Activated effector memory CD4-positive, alpha-beta T cell treated with anti-CD3 and anti-CD28 coated beads, Interleukin-2, amount 50 U/mL, for 16 hours (primary cell): ENCODE data around the gene ZFP62.

Experiments
- DNase-seq: peaks from one replicate; pipeline ENCODE4 v3.0.0-alpha.2; 2020

ZFP62 gene

DNA sequence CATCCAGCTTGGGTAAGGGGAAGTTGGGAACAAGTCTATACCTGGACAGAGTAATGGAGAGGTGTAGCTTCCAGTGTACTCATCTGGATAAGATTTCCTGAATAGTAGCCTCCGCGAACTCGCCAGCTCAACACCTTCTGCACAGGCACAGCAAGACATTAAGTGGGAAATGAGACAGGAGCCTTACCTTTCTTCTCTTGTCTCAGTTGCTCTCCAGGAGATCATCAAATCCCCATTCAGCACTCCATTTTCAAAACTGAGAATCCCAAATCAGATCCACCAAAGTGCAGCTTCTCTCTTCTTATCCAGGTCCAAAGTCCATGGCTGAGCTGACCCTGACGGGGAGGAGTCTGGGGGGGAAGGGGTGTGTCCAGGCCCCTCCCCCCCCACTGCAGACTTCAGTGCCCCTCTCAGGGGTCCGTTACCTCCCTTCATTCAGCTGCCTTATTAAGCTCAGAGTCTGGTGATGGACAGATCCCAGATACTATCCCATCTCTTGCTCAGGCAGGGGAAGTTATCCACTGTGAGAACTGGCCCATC, 52.5 kb downstream of the ZFP62 start:
- peak; percentile 60 for DNase-seq

GRCh38 chr5:180807654-180808414, 53.2 kb downstream of the ZFP62 start:
- DNase-seq: peak; percentile 58

DNA sequence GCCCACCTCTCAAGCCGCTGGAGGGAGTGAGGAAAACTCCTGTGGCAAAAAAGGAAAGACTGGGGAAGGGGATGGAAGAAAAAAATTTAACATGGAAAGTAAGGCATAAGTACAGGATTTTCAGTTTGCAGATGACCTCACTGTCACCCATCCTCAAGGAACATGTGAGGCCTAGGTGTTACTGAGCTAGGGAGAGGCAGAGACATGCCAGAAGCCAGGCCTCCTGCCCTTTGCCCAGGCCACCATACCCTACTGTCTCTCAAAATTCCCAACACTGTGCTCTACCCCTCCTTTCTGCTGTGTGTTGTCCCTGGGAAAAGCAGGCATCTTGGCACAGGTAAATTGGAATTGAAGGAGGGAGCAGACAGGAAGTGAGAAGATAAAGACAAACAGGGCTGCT, 54.0 kb downstream of the ZFP62 start:
- no peak for DNase-seq

DNA sequence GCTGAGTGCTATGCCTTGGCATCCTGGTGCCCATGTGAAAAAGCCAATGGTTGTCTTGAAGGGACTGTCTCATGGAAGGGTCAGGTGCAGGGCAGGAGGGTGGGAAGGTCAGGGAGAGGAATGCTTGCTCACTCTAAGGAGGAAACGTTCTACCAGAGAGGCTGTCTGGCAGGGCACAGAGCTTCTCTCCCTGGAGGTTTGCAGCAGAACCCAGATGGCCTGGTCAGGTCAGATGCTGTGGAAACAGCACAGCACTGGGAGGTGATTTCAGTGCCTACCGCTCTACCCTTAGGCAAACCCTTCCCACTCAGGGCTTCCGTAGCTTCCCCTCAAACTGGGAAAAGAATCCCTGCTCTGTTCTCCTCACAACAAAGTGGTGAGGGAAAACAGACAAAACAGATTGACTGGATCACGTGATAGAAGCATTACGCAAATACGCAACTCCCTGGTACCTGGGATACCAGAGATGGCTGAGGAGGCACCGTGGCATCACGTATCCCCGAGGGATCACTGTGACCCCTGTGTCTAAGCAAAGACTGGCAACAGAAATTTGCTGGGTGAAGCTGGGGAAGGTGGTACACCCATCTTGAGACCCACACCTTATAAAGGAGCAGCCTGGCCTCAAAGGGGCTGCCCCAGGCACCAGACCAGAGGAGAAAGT, 54.6 kb downstream of the ZFP62 start:
- peak; percentile 57 for DNase-seq

DNA sequence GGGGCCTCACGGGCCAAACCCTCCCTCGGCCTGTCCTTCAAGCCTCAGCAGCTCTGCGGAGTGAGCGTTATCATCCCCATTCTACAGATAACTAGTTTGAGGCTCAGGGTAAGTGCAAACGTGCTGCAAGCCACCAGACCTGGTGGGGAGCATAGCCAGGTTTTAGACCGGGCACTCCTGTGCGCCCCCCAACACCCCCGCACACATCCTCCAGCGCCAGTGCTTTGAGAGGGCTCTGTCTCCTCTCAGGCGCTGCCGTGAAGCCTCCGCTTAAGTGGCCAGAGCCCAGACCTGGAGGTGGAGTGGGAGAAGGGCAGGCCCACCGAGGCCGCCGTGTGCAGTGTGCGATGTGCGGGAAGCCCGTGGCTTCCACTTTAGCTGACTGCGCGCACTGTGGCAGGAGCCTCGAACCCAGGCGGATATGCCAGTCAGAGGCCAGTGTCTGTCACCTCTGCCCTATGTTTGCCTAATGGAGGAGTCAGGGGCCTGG, 56.9 kb downstream of the ZFP62 start:
- no peak for DNase-seq

- DNase-seq: peak; percentile 94
Measured at GRCh38 chr5:180803181-180804128, 57.6 kb downstream of the ZFP62 start.

DNA sequence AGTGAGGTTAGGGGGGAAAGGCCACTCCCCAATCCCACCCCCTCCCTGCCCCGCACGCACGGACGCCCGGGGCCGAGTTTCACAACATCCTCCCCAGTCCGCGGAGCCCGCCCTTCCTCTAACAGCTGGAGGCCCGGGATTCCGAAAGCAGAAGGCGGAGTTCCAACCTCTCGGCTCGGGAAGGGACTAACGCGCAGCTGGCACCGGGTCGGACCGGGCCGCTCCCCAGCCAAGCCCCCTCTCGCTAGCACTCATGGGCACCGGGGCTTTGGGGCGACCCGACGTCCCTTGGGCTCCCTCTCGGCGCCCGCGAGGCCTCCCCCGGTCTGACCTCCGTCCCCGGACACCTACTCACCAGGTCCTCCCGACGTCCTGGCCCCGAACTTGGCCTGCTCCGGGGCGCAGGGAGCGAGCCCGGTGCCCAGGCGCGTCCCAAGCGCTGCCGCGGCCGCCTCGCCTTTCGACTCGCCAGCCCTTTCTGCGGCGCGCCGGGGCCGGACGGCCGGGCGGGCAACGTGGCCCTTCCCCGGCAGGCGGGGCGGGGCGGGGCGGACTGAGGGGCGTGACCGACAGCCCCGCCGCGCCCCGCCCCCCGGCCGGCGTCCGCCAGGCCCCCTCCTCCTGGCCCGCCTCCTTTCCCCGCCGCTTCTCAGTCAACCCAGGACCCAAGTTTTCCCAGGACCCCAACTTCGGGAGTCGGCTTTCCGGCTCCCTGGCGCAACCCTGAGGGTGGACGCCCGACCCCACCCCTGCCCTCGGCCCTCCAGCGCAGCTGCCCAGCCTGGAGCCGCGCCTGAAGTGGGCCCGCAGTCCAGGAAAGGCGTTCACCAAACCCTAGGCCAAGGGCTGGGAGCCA, 58.5 kb downstream of the ZFP62 start, which contains the start of gene MGAT1:
Gene MGAT1 (minus strand): TSS at position 482 of the 856 bp plus-strand sequence. CDS start 9,835 bp downstream, outside the sequence.
- peak; percentile 93 for DNase-seq

DNA sequence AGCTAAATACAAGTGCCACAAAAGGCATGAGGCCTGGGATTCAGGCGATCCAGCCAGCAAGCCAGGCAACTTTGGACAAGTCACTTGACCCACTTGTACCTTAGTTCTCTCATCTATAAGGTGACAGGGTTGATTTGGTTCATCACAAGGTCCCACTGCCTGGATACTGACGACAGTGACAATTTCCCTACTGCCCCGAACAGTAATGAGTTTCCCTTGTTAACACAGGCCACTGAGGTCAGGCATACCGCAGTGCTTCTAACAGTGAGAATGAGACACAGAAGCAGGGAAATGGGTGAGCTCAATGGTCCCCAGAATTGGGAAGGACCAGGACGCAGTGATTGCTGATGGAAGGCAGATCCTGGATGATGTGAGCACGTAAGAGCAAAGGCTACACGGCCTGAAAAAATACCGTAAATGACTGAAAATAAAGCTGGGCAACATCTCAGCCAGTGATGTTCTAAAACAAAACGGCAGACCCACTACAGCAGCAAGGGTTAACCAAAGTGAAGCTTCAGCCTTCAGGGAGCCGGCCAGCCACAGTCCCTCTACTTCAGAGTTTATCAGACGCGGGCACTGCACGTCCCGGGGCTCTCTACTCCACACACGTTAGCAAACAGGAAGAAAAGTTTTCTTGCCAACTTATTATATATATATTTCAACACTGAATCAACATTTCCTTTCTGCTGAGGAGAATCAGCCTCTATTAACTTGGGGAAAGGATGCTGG, 59.3 kb downstream of the ZFP62 start:
- no peak for DNase-seq

DNA sequence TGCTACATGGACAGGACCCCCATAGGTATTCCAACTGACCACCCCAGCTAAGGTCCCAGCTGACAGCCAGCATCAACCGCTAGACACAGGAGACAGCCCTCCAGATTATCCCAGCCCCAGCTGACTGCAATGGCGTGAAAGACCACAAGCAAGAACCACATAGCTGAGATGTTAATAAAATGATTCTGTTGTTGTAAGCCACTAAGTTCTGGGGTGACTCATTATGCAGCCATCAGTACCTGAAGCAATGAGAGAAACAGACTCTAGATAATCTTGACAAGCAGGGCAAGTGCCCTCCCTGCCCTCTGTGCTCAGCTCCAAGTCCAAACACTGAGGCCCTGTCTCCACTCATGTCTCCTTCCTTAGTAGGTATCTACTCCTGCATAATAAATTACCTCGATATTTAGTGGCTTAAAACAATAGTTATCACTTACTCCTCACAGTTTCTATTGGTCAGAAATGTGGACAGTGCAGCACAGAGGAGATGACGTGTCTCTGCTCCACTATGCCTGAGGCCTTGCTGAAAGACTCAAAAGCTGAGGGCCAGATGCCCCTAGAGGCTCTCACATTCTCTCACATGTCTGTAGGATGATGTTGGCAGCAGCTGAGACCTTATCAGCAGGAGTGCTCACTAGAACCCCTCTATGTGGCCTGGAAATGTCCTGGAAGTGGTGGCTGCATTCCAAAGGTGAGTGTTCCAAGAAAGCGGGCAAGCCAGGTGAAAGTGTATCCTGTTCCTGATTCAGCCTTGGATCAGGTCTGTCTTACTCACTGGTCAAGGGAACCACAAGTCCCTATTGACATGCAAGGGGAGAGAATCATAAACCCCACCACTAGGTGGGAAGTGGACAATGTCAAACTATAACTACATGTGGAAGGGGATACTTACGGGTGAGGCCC, 60.9 kb downstream of the ZFP62 start:
- DNase-seq: no peak

- peak; percentile 73 for DNase-seq
Measured at GRCh38 chr5:180799194-180799593, 61.9 kb downstream of the ZFP62 start.

GRCh38 chr5:180798193-180798592, 62.9 kb downstream of the ZFP62 start:
- no peak for DNase-seq
